H9 (cell line): Measurements from ENCODE around the gene AIMP1. TPM values are rescaled to one million over a fixed set of nuclear protein-coding genes. Genes with fewer than 3 reads are reported as not detected.

Experiments
- DNase-seq: peaks from one replicate; pipeline ENCODE4 v3.0.0-alpha.2; 2017
- H2AFZ ChIP-seq: one replicate; pipeline ENCODE4 v1.6.1; 2013; ENCODE audit warnings: mild to moderate bottlenecking, low read length, control low read depth, moderate library complexity
- H2AK5ac ChIP-seq: 2 replicates; pipeline ENCODE4 v1.6.1; 2013; ENCODE audit warnings: low read length, control low read depth, mixed read lengths; ENCODE audit not compliant: insufficient read length
- H2BK120ac ChIP-seq: one replicate; pipeline ENCODE4 v1.6.1; 2013; ENCODE audit warnings: low read depth, mild to moderate bottlenecking, low read length, control low read depth, inconsistent platforms; ENCODE audit not compliant: poor library complexity, severe bottlenecking
- H2BK12ac ChIP-seq: 2 replicates; pipeline ENCODE4 v1.6.1; 2013; ENCODE audit warnings: low read length, control low read depth, mixed read lengths, low read depth; ENCODE audit not compliant: insufficient read length
- H2BK15ac ChIP-seq: 2 replicates; pipeline ENCODE4 v1.6.1; 2013; ENCODE audit warnings: low read depth, low read length, control low read depth
- H2BK20ac ChIP-seq: one replicate; pipeline ENCODE4 v1.6.1; 2013; ENCODE audit warnings: low read depth, mild to moderate bottlenecking, low read length, control low read depth, inconsistent platforms; ENCODE audit not compliant: poor library complexity, severe bottlenecking
- H2BK5ac ChIP-seq: 2 replicates; pipeline ENCODE4 v1.6.1; 2013; ENCODE audit warnings: low read length, control low read depth, mixed read lengths; ENCODE audit not compliant: insufficient read length
- H3K14ac ChIP-seq: 2 replicates; pipeline ENCODE4 v1.6.1; 2013; ENCODE audit warnings: low read length, control low read depth; ENCODE audit not compliant: insufficient read depth
- H3K18ac ChIP-seq: 2 replicates; pipeline ENCODE4 v1.6.1; 2013; ENCODE audit warnings: low read depth, mild to moderate bottlenecking, mixed read lengths, low read length, control low read depth; ENCODE audit not compliant: insufficient read length
- H3K23ac ChIP-seq: 2 replicates; pipeline ENCODE4 v1.6.1; 2013; ENCODE audit warnings: low read length, control low read depth, mixed read lengths, low read depth; ENCODE audit not compliant: insufficient read length
- H3K23me2 ChIP-seq: 2 replicates; pipeline ENCODE4 v1.6.1; 2013; ENCODE audit warnings: low read depth, mild to moderate bottlenecking, mixed read lengths, low read length, control low read depth; ENCODE audit not compliant: insufficient read length, poor library complexity, severe bottlenecking
- H3K27ac ChIP-seq: 2 replicates; pipeline ENCODE4 v1.5.1; 2013; ENCODE audit warnings: low read length, control low read depth, mixed read lengths, low read depth; ENCODE audit not compliant: insufficient read length
- H3K27me3 ChIP-seq: 2 replicates; pipeline ENCODE4 v1.6.1; 2013; ENCODE audit warnings: low read length, control low read depth, inconsistent platforms; ENCODE audit not compliant: insufficient read depth
- H3K4ac ChIP-seq: 2 replicates; pipeline ENCODE4 v1.6.1; 2013; ENCODE audit warnings: low read depth, mild to moderate bottlenecking, control low read depth, inconsistent platforms, low read length, moderate library complexity
- H3K4me1 ChIP-seq: 2 replicates; pipeline ENCODE4 v1.6.1; 2013; ENCODE audit warnings: low read length, control low read depth, inconsistent platforms; ENCODE audit not compliant: insufficient read depth
- H3K4me2 ChIP-seq: 2 replicates; pipeline ENCODE4 v1.6.1; 2013; ENCODE audit warnings: low read length, control low read depth, mixed read lengths; ENCODE audit not compliant: insufficient read length, insufficient read depth
- H3K56ac ChIP-seq: 2 replicates; pipeline ENCODE4 v1.6.1; 2013; ENCODE audit warnings: low read depth, mild to moderate bottlenecking, mixed read lengths, low read length, control low read depth; ENCODE audit not compliant: insufficient read length
- H3K79me1 ChIP-seq: 2 replicates; pipeline ENCODE4 v1.6.1; 2013; ENCODE audit warnings: low read depth, mild to moderate bottlenecking, moderate library complexity, low read length, control low read depth, inconsistent platforms; ENCODE audit not compliant: insufficient read depth, poor library complexity, severe bottlenecking
- H3K79me2 ChIP-seq: 2 replicates; pipeline ENCODE4 v1.6.1; 2013; ENCODE audit warnings: low read length, control low read depth, inconsistent platforms; ENCODE audit not compliant: insufficient read depth
- H3K9ac ChIP-seq: 2 replicates; pipeline ENCODE4 v1.6.1; 2013; ENCODE audit warnings: low read length, control low read depth, mixed read lengths; ENCODE audit not compliant: insufficient read length; ENCODE audit errors: extremely low read depth
- H3K9me3 ChIP-seq: one replicate; pipeline ENCODE4 v1.6.1; 2013; ENCODE audit warnings: low read depth, low read length, inconsistent platforms; ENCODE audit not compliant: control insufficient read depth
- H3T11ph ChIP-seq: one replicate; pipeline ENCODE4 v1.6.1; 2013; ENCODE audit warnings: mild to moderate bottlenecking, low read length, control low read depth, inconsistent platforms
- H4K20me1 ChIP-seq: one replicate; pipeline ENCODE4 v1.6.1; 2013; ENCODE audit not compliant: control insufficient read depth, insufficient read length, insufficient read depth
- H4K5ac ChIP-seq: 2 replicates; pipeline ENCODE4 v1.6.1; 2013; ENCODE audit warnings: low read depth, mild to moderate bottlenecking, mixed read lengths, low read length, control low read depth; ENCODE audit not compliant: insufficient read length
- H4K8ac ChIP-seq: replicated peaks from 2 replicates; pipeline ENCODE4 v1.6.1; 2013; ENCODE audit warnings: low read length, control low read depth, mixed read lengths, low read depth; ENCODE audit not compliant: insufficient read length
- H4K91ac ChIP-seq: 2 replicates; pipeline ENCODE4 v1.6.1; 2013; ENCODE audit warnings: low read depth, mild to moderate bottlenecking, moderate library complexity, mixed read lengths, low read length, control low read depth; ENCODE audit not compliant: insufficient read length
- H3K27ac Mint-ChIP-seq, 3 experiments: 2 replicates in 2 of 3; 3 replicates in 1 of 3; pipeline ENCODE4 v1.8.0; 2020 to 2021; ENCODE audit warnings: mixed read lengths in 3 of 3, mild to moderate bottlenecking in 1 of 3, moderate library complexity in 1 of 3
- H3K27me3 Mint-ChIP-seq: 2 replicates; pipeline ENCODE4 v1.8.0; 2021; ENCODE audit warnings: low read depth, mild to moderate bottlenecking, moderate library complexity, mixed read lengths
- H3K36me3 Mint-ChIP-seq, 3 experiments: 2 replicates in 2 of 3; 3 replicates in 1 of 3; pipeline ENCODE4 v1.8.0; 2020 to 2021; ENCODE audit warnings: low read depth in 3 of 3, mixed read lengths in 3 of 3; ENCODE audit not compliant: insufficient read depth in 1 of 3
- H3K4me1 Mint-ChIP-seq, 2 experiments: 2 replicates each; pipeline ENCODE4 v1.8.0; 2020; ENCODE audit warnings: mixed read lengths in 2 of 2
- H3K4me3 Mint-ChIP-seq, 2 experiments: 2 replicates in 1 of 2; 3 replicates in 1 of 2; pipeline ENCODE4 v1.8.0; 2020 to 2021; ENCODE audit warnings: mild to moderate bottlenecking in 2 of 2, mixed read lengths in 2 of 2, moderate library complexity in 1 of 2
- H3K9me3 Mint-ChIP-seq, 2 experiments: 2 replicates in 1 of 2; 3 replicates in 1 of 2; pipeline ENCODE4 v1.8.0; 2020; ENCODE audit warnings: mild to moderate bottlenecking in 2 of 2, mixed read lengths in 2 of 2, moderate library complexity in 1 of 2
- total RNA-seq: library from RNA; stranded (reverse); gene quantifications from 2 replicates; pipeline ENCODE4 v1.2.1, GENCODE V29; 2021
- TF ChIP-seq, protein P1 (sequence below): fragments of 200-600 bp; sonication (generic); conservative IDR thresholded peaks from 3 replicates; pipeline ENCODE4 v1.8.0; 2021; ENCODE audit warnings: antibody characterized with exemption, mild to moderate bottlenecking

Gene AIMP1
- total RNA-seq, 1 experiment from 2014 or later: 36.8 TPM

DNA sequence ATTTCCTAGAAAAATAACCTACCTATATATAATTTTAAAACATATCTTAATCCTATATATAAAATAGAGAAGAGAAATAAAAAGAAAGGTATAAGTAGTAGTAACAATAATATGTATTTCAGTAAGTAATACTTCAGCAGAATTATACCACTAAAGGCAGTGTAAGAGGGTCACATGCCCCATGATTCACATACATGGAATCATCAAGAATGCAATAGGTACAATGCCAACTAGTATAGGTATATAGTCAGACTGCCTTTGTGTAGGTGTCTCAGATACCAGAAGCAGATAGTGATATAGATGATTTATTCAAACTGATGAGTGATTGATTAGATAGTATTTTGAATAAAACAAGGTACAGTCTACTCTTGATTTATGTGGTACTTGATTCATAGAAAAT, 9.4 kb downstream of the AIMP1 start:
- Mint-ChIP-seq H3K27ac (no peak overlapping the region), H3K4me1 (peaks cover 9 to 10% of the 10 kb centered on the region in 2 experiments), H3K36me3 (peaks cover 10 to 35% (median 30%) of the 10 kb centered on the region in 3 experiments; a peak in 6 of 7 replicates), H3K27me3 (no peaks in the 10 kb centered on the region), H3K9me3 (peaks cover 4 to 7% of the 10 kb centered on the region in 2 experiments; a peak in 4 of 5 replicates), H3K4me3 (no peak overlapping the region)
- DNase-seq: no peak
- H2BK12ac ChIP-seq: no peak overlapping the region
- H2BK5ac ChIP-seq: no peak overlapping the region
- no peak overlapping the region for H3K27ac ChIP-seq
- H3K4ac ChIP-seq: no peak overlapping the region
- no peak overlapping the region for H2BK15ac ChIP-seq
- H2BK20ac ChIP-seq: no peak overlapping the region
- H3T11ph ChIP-seq: no peak overlapping the region
- H3K27me3 ChIP-seq: no peaks in the 10 kb centered on the region
- H4K91ac ChIP-seq: no peak overlapping the region
- no peak overlapping the region for H2AK5ac ChIP-seq
- H2AFZ ChIP-seq: no peak overlapping the region
- H4K5ac ChIP-seq: no peak overlapping the region
- H3K56ac ChIP-seq: no peak overlapping the region
- H3K79me2 ChIP-seq: no peaks in the 10 kb centered on the region
- TF ChIP-seq, protein P1, sequence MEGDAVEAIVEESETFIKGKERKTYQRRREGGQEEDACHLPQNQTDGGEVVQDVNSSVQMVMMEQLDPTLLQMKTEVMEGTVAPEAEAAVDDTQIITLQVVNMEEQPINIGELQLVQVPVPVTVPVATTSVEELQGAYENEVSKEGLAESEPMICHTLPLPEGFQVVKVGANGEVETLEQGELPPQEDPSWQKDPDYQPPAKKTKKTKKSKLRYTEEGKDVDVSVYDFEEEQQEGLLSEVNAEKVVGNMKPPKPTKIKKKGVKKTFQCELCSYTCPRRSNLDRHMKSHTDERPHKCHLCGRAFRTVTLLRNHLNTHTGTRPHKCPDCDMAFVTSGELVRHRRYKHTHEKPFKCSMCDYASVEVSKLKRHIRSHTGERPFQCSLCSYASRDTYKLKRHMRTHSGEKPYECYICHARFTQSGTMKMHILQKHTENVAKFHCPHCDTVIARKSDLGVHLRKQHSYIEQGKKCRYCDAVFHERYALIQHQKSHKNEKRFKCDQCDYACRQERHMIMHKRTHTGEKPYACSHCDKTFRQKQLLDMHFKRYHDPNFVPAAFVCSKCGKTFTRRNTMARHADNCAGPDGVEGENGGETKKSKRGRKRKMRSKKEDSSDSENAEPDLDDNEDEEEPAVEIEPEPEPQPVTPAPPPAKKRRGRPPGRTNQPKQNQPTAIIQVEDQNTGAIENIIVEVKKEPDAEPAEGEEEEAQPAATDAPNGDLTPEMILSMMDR: no peak
- H3K4me2 ChIP-seq: no peak overlapping the region
- H3K9ac ChIP-seq: no peak overlapping the region
- no peak overlapping the region for H3K23ac ChIP-seq
- H3K18ac ChIP-seq: no peak overlapping the region
- H3K14ac ChIP-seq: no peak overlapping the region
- H3K79me1 ChIP-seq: no peaks in the 10 kb centered on the region
- no peaks in the 10 kb centered on the region for H3K4me1 ChIP-seq
- H3K9me3 ChIP-seq: no peaks in the 10 kb centered on the region
- no peaks in the 10 kb centered on the region for H4K20me1 ChIP-seq
- H4K8ac ChIP-seq: no peak overlapping the region
- no peaks in the 10 kb centered on the region for H3K23me2 ChIP-seq
- no peak overlapping the region for H2BK120ac ChIP-seq
